ENCODE data around the gene CHMP1A.
"Not testable (repeated sequence)": the region's sequence is repeated elsewhere in the genome, so short reads cannot be mapped to it uniquely, and the experiment has no call there.

Gene CHMP1A

DNA sequence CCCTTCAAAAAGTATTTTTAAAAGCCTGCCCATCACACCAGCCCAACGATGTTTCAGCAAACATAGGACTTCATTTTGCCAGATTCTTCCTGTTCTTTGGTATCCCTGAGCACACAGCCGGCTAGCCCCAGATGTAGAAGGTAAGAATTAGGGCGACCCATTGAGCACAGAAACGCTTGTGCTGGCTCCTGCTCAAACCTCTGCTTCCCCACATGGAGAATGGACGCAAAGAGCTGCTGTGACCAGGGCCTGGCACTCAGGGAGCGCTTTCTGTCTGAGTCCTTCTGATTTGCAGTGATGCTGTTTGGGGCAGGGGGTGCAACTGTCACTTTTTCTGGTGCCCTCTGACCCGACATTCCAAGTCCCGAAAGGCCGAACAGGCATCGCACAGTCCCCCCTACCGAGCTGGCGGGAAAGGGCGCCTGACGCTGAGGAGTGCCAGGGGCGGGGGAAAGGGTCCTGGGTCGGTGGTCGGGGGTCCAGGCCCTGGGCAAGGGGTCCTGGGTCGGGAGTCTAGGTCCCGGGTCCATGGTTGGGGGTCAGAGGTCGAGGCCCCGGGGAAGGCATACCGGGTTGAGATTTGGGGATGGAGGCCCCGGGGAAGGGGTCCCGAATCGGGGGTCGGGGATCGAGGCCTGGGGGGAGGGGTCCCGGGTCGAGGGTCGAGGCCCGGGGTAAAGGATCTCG lies 930 bp downstream of the CHMP1A start:
- DNase-seq, result no peak

DNA sequence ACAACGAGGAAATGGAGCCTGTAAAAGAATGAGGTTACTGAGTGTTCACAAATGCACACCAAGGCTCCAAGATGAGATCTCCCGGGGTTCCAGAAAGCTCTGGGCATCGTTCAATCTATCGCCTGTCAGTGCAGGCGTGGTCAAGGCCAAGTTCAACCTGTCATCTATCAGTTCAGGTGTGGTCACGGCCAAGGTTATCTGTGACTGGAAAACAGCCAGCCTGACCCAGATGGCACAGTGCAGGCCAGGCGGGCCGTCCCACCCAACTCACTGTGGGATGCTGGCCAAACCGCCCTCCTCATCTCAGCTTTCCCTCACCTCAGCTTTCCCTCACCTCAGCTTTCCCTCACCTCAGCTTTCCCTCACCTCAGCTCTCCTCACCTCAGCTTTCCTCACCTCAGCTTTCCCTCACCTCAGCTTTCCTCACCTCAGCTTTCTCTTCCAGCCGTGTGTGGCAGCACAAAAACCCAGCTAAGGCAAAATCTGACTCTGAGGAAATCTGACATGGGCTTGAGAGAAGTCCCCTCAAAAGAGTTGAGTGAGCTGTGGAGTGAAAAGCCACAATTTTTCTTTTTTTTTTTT lies 2.4 kb downstream of the CHMP1A start:
- DNase-seq, result no peak

DNA sequence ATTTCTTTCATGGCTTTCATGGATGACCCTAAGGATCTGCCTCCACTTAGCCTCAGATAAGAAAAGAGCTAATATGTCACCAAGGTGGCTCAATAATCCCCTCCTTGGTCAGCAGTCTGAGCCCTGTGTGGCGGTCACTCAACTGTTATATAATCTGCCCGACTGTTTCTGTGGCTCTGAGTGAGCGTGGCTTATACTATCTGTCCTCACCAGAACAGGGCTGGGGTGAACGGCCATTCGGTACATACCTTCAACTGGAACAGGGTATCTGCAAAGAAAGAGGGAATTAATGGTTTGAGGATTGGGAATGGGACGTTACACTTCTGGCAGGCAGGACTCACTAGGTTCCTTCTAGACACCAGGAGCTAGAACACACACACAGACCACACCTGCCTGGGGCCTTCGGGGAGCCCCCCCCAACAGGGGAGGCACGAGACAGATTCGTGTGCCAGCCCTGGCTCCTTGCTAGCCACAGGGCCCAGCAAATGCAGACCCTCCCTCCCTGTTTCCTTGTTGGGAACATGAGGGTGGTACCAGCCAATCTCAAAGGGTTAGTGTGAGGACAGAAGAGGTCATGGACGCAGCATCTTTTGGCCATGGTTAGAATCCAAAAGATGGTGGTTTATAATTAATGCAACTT lies 3.7 kb downstream of the CHMP1A start:
- no peak for DNase-seq

DNA sequence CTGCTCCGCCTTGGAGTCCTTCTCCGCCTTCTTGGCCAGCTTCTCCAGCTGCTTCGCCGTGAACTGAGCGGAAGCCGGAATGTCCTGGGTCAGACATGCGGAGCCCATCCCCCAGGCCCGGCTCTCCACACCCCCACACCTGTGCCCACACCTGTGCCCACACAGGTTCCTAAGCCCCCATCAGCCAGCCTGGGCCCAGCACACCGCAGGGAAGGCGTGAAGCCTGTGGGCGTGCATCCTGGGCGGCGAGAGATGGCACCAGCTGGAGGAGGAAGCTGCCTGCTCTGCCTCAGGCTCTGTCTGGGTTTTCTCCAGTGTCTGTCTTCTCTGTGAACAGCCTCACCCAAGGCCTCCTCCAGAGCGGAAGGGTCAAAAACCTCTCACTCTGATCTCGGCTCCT lies 5.9 kb downstream of the CHMP1A start:
- no peak for DNase-seq

DNA sequence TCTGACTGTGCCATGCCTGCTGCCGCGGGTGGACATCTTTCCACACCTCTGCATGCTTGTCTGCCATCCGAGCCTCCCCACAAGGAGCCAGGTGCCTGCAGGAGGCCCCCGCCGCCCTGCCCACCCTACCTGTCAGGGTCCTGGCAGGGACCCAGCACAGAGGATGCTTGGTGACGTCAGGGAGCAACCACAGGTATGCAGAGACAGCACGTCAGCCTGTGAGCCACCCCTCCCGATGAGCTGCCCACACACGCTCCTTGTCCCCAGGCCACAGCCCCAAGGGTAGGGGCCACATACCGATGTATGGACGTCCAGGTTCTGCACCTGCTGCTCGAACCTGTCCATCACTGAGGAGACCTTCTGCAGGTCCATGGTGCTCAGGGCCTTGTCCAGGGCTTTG lies 10.6 kb downstream of the CHMP1A start:
- DNase-seq, result no peak

DNA sequence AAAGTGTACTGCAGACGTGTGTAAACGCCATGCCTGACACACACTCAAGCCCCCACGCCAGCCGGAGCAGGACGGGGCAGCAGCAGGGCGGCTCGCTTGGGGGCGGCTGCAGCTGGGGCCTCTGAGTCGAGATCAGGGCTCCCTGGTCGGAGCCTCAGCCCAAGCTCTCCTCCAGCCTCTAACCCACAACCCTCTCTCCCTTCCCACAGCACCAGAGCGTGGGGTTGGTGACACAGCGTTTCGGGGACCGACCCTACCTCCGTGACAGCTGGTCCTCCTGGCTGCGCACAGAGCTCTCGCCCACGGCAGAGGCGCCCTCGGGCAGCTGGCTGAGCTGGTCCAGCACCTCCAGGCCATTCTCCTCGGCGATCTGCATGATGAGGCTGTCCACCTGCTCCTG lies 11.2 kb downstream of the CHMP1A start:
- DNase-seq, result no peak

DNA sequence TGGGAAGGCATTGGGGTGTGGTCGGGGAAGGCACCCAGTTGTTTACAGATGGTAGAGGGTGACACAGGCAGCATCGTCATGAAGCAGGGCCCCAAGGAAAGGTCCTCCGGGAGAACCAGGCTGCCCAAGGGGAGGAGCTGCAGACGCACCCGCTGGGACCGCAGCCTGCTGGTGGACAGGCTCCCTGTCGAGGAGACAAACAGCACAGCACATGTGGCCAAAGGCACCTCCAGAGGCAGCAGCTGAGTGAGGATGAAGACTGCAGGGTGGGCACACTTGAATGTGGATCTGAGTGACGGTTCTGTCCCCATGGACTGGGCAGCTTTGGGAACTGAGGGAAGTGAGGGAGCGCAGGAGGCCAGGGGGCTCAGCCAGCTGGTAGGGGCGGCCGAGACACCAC lies 12.4 kb downstream of the CHMP1A start:
- no peak for DNase-seq

DNA sequence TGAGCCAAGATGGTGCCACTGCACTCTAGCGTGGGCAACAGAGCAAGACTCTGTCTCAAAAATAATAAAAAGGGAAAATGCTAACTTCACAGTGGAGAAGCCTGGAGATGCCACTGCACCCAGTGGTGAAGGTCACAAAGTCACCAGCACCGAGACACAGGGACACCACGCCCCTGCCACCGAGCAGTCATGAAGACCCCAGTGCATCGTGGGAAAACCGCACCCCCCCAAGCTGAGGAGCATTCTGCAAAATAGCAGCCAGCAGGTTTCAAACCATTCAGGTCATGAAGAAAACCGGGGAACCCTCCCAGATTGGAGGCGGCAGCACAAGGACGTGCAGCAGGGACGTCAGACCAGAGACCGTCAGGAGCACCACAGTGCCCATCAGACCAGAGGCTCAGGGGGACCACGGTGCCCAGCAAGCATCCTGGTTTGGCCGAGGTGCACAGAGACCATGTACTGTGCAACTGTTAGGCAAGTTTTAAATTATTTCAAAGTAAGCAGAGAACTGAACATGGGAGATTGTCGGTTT lies 13.7 kb downstream of the CHMP1A start:
- DNase-seq, result no peak

DNA sequence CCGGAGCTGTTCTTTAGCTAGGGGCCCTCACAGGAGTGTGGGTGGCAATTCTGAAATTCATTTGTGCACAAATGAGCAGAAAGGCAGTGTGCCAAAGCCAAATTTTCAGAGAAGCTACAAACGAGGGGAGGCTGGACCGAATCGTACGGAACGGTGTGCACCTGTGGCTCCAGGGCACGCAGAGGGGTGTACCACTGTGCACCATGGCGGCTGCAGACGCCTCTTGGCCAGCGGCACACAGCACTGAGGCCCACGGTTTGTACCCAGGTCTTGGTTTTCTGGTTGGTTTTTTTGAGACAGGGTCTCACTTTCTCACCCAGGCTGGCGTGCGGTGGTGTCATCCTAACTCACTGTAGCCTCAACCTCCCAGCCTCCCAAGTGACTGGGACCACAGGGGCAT lies 14.9 kb downstream of the CHMP1A start:
- no peak for DNase-seq

DNA sequence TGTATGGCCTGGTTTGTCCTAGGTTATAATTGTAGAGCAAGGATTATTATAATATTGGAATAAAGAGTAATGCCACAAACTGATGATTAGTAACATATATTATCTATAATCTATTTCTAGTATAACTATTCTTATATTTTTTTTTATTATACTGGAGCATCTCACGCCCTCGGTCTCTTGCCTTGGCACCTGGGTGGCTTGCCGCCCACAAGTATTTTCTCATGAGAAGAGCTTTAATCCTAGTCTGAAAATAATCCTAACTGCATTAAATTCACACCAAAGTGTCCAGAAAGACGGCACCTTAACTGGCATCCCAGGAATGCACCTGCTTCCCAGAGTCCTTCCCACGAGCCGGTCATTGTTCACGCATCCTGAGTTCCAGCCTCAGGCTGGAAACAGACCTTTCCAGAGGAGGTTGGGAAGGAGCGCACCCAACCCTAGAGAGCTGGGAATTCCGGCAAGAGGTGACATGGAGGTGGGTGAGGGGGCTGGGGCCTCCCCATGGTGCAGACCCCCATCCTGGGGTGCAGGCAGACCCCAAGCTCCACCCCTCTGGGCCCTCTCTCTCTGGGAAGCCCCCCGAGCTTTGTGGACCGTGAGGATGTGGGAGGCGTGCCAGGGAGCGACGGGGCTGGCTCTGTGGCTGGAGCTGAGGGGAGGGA lies 15.9 kb downstream of the CHMP1A start:
- DNase-seq, result no peak

DNA sequence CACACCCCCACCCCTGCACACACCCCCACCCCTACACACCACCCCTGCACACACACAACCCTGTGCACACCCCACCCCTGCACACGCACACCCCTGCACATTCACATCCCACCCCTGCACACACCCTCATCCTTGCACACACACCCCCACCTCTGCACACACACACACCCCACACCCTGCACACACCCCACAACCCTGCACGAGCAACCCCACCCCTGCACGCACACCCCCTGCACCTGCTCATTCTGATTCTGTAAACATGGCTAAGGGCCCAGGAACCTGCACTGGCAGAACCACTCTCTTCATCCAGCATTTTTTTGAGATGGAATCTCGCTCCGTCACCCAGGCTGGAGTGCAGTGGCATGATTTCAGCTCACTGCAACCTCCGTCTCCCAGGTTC lies 18.1 kb downstream of the CHMP1A start:
- DNase-seq, result no peak

DNA sequence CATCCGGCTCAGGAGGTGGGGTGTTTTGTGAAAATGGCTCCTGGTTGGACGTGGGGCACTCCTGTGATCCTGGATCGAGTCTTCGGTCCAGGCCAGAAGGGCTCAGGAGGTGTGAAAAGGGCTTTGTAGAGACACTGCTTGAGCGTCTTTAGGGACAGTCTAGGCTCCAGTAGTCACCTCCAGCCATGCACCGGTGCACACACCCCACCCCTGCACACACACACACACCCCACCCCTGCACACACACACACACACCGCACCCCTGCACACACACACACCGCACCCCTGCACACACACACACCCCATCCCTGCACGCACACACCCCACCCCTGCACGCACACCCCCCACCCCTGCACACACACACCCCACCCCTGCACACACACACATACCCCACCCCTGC lies 19.1 kb downstream of the CHMP1A start:
- no peak for DNase-seq

DNA sequence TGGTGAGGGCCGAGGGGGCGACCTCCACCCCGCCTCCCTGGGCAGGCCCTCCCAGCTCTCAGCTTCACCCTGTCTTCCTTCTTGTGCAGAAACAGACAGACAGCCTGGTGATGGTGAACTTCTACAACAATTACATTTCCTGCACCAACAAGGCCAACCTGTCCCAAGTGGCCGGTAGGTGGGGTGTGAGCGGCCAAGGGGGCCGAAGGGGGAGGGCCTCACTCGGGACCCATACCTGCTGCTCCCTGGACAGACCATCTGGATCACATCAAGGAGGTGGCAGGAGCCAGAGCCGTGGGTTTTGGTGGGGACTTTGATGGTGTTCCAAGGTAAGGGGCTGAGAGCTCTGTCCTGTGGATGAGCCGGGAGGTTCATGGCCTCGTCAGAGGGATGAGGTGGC lies 20.1 kb downstream of the CHMP1A start:
- no peak for DNase-seq

DNA sequence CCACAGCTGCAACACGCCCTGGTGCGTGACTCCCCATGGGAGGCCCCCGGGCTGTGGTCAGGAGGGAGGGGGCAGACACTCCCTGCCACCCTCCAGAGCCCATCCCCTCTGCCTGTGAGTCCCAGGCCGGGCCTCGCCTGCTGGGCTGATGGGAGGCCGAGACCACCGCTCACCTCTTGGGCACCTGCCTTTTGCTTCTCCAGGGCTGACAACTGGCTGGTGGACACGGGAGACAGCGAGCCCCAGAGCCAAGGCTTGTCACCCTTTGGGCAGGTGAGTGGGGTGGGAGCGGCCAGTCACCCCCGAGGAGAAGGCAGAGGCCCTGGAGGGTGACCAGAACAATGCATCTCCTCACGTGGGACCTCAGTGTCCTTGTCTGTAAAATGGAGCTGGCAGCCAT lies 20.8 kb downstream of the CHMP1A start:
- DNase-seq, result no peak

DNA sequence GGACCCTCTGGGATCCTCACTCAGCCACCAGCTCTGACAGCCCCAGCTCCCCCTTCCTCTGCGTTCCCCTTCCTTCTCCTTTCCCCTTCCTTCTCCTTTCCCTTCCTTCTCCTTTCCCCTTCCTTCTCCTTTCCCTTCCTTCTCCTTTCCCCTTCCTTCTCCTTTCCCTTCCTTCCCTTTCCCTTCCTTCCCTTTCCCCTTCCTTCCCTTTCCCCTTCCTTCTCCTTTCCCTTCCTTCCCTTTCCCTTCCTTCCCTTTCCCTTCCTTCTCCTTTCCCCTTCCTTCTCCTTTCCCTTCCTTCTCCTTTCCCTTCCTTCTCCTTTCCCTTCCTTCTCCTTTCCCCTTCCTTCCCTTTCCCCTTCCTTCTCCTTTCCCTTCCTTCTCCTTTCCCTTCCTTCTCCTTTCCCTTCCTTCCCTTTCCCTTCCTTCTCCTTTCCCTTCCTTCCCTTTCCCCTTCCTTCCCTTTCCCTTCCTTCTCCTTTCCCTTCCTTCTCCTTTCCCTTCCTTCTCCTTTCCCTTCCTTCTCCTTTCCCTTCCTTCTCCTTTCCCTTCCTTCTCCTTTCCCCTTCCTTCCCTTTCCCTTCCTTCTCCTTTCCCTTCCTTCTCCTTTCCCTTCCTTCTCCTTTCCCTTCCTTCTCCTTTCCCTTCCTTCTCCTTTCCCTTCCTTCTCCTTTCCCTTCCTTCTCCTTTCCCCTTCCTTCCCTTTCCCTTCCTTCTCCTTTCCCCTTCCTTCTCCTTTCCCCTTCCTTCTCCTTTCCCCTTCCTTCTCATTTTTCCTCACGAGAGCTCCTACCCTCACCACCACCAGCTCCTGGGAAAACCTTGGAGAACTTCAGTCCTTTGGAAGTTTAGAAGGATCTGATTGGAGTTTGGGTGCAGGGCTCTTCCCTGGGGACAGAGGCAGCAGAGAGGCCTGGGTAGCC lies 22.8 kb downstream of the CHMP1A start:
- not testable (repeated sequence) for DNase-seq

DNA sequence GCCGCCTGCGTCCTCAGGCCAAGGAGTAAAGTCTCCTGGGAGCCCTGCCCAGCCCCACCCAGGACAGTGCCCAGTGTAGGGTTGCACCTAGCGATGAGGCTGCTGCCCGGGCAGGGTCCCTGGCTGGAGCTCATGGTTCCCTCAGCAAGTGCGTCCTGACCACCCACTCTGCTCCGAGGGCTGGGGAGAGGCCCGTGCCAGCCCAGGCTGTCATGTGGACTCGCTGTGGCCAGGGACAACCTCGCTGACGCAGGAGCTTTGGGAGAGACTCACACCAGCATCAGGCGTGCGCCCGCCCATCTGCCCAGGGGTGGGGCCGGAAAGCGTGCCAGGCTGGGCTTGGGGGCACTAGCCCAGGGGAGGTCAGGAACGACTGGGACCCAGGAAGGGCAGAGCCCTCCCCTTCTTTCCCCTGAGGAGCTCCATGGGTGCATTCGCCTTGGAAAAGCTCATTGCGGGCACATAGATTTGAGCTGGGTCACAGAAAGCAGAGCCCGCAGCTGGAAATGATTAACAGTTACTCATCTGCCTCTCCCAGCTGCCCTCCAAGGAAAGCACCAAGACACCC lies 24.4 kb downstream of the CHMP1A start:
- no peak for DNase-seq

DNA sequence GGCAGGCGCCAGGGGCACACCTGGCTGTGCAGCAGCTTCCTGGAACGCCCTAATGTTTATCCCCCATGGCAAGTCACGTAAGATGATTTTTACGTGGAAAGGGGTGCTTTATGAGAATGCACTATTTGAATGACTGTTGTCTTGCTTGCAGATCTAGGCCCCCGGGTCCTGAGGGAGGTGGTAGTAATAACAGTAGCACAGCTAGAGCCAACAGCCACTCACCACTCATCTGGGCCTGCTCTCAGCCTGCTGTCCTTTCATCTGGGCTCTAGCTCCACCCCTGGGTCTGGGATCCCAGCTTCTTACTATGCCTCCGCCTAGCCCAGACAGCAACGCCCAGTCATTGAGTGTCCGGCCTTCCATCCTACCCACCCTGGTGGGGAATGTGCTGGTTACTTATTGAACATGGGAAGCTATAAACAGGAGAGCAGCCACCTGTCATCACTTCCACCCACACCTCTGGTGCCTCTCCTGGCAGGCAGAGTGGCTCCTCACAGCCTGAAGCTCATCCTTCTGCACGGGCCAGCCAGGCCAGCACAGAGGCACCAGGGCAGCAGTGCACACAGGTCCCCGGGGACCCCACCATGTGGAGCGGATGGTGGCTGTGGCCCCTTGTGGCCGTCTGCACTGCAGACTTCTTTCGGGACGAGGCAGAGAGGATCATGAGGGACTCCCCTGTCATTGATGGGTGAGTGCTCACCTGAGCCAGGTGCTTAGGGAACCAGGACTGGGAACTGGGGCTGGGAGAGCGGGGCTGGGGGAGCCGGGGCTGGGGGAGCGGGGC lies 27.5 kb downstream of the CHMP1A start:
- DNase-seq, result no peak

DNA sequence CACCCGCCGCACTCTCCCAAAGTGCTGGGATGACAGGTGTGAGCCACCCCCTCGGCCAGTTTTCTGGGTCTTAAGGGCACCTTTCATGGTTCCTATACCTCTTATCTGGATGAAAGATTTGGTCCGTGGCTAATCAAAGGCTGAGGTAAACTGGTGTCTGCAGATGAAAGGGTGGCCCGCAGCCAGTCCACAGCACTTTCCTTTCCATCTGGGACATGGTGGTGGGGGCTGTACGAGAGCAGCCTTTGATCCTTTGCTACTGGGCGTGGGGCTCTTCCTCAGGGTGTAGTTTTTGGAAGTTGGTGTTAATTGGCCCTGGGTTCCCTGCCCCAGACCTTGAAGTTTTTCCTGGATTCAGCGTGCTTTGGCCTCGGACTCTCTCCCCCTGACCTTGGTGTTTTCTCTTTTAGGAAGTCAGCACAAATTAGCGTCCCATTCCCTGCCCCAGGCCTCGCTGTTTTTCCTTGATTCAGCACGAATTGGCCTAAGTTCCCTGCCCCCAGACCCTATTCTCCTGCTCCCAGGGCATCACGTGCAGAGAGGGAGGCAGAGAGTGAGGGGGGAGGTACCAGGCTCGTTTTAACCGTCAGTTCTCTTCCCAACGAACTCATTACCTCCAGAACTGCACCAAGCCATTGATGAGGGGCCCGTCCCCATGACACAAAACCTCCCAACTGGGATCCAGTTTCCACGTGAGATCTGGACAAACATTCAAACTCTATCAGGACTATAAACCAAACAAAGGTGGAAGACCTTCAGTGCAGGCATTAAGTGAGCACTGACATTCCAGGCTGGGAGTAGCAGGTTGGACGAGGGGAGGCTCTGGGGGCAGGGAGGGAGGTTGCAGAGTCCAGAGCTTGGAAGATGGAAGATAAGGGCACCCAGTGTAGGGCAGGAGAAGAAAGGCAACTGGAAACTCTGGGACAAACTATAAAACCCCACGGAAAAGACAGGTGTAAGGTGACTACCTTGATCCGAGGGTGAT lies 32.4 kb downstream of the CHMP1A start:
- DNase-seq, result no peak

DNA sequence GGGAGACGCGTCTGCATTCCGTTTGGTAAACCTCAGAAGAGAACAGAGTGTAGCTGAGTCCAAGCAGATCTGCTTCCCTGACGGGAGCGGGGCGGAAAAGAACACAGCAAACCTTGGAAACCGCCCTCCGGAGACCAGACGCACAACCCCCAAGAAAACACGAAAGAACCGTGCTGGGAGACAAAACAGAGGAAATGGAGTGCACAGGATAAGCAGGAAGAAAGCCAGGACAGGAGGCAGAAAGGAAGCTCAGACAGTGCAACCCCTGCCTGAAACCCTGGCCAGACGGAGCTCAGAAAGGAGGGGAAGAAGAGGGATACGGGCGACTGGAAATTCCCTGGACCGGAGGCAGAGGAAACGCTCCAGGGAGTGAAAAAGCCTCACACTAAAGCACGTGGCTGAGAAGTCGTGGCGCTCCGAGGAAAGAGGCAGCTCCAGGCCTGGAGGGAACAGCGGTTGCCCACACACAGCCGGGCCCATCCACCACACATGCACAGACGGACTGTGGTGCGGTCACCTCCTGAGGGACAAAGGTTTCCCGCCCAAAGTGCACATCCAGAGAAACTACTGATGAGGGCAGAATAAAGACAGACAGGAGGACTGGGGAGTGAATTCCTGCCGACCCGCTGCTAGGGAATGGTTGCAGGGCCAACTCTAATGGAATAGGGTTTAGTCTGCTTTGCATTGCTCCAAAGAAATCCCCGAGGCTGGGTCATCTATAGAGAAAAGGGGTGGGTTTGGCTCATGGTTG lies 33.8 kb downstream of the CHMP1A start:
- no peak for DNase-seq
